Measurements from ENCODE around the gene VAV2.

Gene VAV2

DNA sequence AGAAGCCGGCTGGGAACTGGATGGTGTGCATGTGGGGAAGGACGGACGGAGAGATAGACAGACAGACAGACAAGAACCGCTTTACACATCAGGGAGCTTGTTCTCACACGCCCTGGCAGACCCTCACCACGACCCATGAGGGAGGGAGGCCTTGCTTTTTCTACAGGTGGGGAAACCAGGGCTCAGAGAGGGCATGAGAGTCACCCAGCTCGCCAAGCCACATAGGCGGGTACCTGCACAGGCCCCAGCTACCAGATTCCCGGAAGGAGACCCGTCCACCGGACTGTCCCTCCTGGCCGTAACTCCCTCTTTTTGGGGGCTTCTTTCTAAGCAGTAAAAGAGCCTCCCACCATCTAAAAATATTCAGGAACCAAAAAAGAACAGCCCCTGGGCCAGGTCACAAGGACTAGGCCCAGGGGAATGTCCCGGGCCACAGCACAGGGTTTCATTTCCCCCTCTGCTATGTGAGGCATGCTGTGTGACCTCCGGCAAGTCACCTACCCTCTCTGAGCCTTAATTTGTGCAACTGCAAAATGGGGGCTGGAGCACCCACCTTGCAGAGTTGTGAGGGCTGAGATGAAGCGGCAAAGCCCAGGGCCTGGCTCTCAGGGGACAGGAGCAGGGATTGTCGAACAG is 169.6 kb downstream of the VAV2 start:
- no peak for ATAC-seq
- TF ChIP-seq ISL1 (CRISPR knock-in tag; IDR thresholded peaks at IDR 0.05) (no peak), TCF4 (CRISPR knock-in tag; IDR thresholded peaks at IDR 0.05; ENCODE audit: borderline replicate concordance) (no peak), TOX (CRISPR knock-in tag; IDR thresholded peaks at IDR 0.05; ENCODE audit: borderline replicate concordance) (no peak), ZNF8 (CRISPR knock-in tag; IDR thresholded peaks at IDR 0.05) (no peak), ZNF565 (CRISPR knock-in tag; conservative IDR thresholded peaks at IDR 0.05; ENCODE audit: low read depth) (no peak), GLIS3 (CRISPR knock-in tag; IDR thresholded peaks at IDR 0.05) (no peak)
- TF ChIP-seq, protein P1, sequence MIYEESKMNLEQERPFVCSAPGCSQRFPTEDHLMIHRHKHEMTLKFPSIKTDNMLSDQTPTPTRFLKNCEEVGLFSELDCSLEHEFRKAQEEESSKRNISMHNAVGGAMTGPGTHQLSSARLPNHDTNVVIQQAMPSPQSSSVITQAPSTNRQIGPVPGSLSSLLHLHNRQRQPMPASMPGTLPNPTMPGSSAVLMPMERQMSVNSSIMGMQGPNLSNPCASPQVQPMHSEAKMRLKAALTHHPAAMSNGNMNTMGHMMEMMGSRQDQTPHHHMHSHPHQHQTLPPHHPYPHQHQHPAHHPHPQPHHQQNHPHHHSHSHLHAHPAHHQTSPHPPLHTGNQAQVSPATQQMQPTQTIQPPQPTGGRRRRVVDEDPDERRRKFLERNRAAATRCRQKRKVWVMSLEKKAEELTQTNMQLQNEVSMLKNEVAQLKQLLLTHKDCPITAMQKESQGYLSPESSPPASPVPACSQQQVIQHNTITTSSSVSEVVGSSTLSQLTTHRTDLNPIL (CRISPR knock-in tag; IDR thresholded peaks at IDR 0.05; ENCODE audit: low read depth): no peak

DNA sequence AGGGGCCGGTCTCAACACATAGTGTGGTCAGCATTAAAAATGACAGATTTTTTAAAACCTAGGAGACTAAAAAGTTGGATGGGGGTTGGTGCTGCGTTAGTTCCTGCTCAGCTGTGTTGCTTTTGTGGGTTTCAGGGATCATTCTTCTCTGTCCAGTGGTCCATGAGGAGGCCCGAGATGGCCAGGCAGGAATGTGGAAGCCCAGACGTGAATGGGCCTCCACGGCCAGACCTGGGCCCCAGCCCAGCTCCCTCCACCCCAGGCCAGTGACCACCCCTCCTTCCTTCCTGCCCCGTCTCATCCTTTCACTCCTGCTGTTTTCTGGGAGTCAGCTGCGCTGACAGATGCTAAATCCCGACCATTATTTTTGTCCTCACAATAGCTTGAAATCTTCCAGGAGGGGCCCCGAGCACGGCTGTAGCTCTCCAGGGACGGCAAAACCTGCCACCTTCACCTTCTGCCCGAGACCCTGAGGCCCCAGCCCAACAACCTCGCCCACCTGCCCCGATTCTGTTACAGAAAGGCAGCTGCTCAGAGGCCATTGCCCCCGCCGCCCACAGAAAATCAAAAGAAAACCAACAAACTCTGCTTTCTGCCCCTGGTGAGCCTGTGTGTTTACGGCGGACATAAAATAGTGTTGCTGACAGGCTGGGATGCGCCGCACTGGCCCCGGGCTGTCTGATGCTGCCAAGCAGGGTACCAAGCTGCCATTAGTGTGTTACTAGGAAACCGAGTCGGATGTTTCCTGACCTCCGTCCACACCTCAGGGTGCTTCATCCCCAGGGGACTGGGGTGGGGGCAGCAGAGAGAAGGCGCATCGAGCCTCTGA is 170.3 kb downstream of the VAV2 start:
- TF ChIP-seq PPARA (CRISPR knock-in tag; IDR thresholded peaks at IDR 0.05; ENCODE audit: borderline replicate concordance): no peak
- no peak for TF ChIP-seq TOX (CRISPR knock-in tag; IDR thresholded peaks at IDR 0.05; ENCODE audit: borderline replicate concordance)
- no peak for TF ChIP-seq OSR1 (CRISPR knock-in tag; IDR thresholded peaks at IDR 0.05)
- TF ChIP-seq ZNF70 (CRISPR knock-in tag; IDR thresholded peaks at IDR 0.05): no peak
- no peak for TF ChIP-seq ARNTL (CRISPR knock-in tag; IDR thresholded peaks at IDR 0.05; ENCODE audit: borderline replicate concordance, low read depth)
- TF ChIP-seq, protein P2, sequence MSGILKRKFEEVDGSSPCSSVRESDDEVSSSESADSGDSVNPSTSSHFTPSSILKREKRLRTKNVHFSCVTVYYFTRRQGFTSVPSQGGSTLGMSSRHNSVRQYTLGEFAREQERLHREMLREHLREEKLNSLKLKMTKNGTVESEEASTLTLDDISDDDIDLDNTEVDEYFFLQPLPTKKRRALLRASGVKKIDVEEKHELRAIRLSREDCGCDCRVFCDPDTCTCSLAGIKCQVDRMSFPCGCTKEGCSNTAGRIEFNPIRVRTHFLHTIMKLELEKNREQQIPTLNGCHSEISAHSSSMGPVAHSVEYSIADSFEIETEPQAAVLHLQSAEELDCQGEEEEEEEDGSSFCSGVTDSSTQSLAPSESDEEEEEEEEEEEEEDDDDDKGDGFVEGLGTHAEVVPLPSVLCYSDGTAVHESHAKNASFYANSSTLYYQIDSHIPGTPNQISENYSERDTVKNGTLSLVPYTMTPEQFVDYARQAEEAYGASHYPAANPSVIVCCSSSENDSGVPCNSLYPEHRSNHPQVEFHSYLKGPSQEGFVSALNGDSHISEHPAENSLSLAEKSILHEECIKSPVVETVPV (CRISPR knock-in tag; IDR thresholded peaks at IDR 0.05): no peak
- TF ChIP-seq ZNF565 (CRISPR knock-in tag; conservative IDR thresholded peaks at IDR 0.05; ENCODE audit: low read depth): no peak
- TF ChIP-seq CSDC2 (CRISPR knock-in tag; IDR thresholded peaks at IDR 0.05): no peak
- no peak for TF ChIP-seq ZFP30 (CRISPR knock-in tag; IDR thresholded peaks at IDR 0.05)
- no peak for TF ChIP-seq TCF4 (CRISPR knock-in tag; IDR thresholded peaks at IDR 0.05; ENCODE audit: borderline replicate concordance)
- TF ChIP-seq RARB (CRISPR knock-in tag; IDR thresholded peaks at IDR 0.05): no peak
- TF ChIP-seq, protein P3, sequence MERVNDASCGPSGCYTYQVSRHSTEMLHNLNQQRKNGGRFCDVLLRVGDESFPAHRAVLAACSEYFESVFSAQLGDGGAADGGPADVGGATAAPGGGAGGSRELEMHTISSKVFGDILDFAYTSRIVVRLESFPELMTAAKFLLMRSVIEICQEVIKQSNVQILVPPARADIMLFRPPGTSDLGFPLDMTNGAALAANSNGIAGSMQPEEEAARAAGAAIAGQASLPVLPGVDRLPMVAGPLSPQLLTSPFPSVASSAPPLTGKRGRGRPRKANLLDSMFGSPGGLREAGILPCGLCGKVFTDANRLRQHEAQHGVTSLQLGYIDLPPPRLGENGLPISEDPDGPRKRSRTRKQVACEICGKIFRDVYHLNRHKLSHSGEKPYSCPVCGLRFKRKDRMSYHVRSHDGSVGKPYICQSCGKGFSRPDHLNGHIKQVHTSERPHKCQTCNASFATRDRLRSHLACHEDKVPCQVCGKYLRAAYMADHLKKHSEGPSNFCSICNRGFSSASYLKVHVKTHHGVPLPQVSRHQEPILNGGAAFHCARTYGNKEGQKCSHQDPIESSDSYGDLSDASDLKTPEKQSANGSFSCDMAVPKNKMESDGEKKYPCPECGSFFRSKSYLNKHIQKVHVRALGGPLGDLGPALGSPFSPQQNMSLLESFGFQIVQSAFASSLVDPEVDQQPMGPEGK (CRISPR knock-in tag; IDR thresholded peaks at IDR 0.05; ENCODE audit: borderline replicate concordance): no peak
- no peak for TF ChIP-seq ZNF8 (CRISPR knock-in tag; IDR thresholded peaks at IDR 0.05)

DNA sequence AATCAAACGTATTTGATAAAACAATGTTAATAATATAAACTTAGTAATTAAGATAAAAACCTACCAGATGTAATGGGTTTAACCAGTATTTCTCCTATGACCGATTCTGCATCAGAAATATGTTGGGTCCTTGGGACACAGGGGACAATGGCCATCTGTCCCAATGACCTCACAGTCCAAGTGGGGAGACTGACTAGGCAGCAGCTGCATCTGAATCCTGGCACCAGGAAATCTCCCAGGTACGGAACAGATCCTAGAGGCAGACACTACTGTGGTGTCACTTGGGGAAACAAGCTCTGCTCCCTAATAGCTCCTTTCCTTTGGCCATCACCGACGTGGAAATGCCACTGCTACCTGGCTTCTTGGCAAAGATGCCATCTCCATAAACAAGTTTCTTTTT is 172.2 kb downstream of the VAV2 start:
- no peak for TF ChIP-seq ARNTL (CRISPR knock-in tag; IDR thresholded peaks at IDR 0.05; ENCODE audit: borderline replicate concordance, low read depth)
- TF ChIP-seq GLIS3 (CRISPR knock-in tag; IDR thresholded peaks at IDR 0.05): no peak
- no peak for TF ChIP-seq ZNF565 (CRISPR knock-in tag; conservative IDR thresholded peaks at IDR 0.05; ENCODE audit: low read depth)
- no peak for TF ChIP-seq ZNF8 (CRISPR knock-in tag; IDR thresholded peaks at IDR 0.05)
- TF ChIP-seq BACH2 (CRISPR knock-in tag; IDR thresholded peaks at IDR 0.05; ENCODE audit: borderline replicate concordance): no peak
- TF ChIP-seq, protein P1 (CRISPR knock-in tag; IDR thresholded peaks at IDR 0.05; ENCODE audit: low read depth): no peak
- no peak for TF ChIP-seq SNAI2 (CRISPR knock-in tag; IDR thresholded peaks at IDR 0.05)
- TF ChIP-seq RARB (CRISPR knock-in tag; IDR thresholded peaks at IDR 0.05): no peak
- TF ChIP-seq, protein P2 (CRISPR knock-in tag; IDR thresholded peaks at IDR 0.05): no peak
- TF ChIP-seq ZFP30 (CRISPR knock-in tag; IDR thresholded peaks at IDR 0.05): no peak
- no peak for TF ChIP-seq TCF4 (CRISPR knock-in tag; IDR thresholded peaks at IDR 0.05; ENCODE audit: borderline replicate concordance)
- no peak for ATAC-seq

More for the DNA sequence above, 170.3 kb downstream of the VAV2 start:
- no peak for ATAC-seq
